Thyroid gland (tissue), 4 donors: ENCODE results near the gene NXPE3. TPM values are rescaled to one million over a fixed set of nuclear protein-coding genes. Genes with fewer than 3 reads are reported as not detected.
"Not testable (repeated sequence)": the region's sequence is repeated elsewhere in the genome, so short reads cannot be mapped to it uniquely, and the experiment has no call there.

Experiments
- DNase-seq, 2 donors: peaks; one replicate each; pipeline ENCODE4 v3.0.0-alpha.2; 2019
- H3K27ac ChIP-seq, 3 donors: fragments of 200-600 bp; sonication (generic); 1 replicate in 2 of 3; 2 replicates in 1 of 3; pipeline ENCODE4 v1.5.1; 2016 to 2019; ENCODE audit warnings: mild to moderate bottlenecking in 1 of 3, moderate library complexity in 1 of 3
- H3K27me3 ChIP-seq: fragments of 200-600 bp; sonication (generic); one replicate; pipeline ENCODE4 v1.5.1; 2019
- H3K36me3 ChIP-seq, 2 donors: fragments of 200-600 bp; sonication (generic); one replicate each; pipeline ENCODE4 v1.5.1; 2016 to 2019
- H3K4me1 ChIP-seq, 2 donors: fragments of 200-600 bp; sonication (generic); one replicate each; pipeline ENCODE4 v1.5.1; 2017 to 2019
- H3K4me3 ChIP-seq, 3 donors: fragments of 200-600 bp; sonication (generic); replicated peaks in 1 of 3; 1 replicate in 2 of 3; 2 replicates in 1 of 3; pipeline ENCODE4 v1.5.1; 2016; ENCODE audit warnings: mild to moderate bottlenecking in 1 of 3
- H3K9me3 ChIP-seq: fragments of 200-600 bp; sonication (generic); one replicate; pipeline ENCODE4 v1.5.1; 2017
- CTCF ChIP-seq, 6 experiments: fragments of 200-600 bp in 3 of 6; fragments of 450-650 bp in 3 of 6; sonication (generic) in 3 of 6; IDR thresholded peaks; one replicate each; pipeline ENCODE4 v1.5.1; 2016 to 2019; ENCODE audit warnings: antibody characterized with exemption in 6 of 6, mild to moderate bottlenecking in 2 of 6, inconsistent platforms in 1 of 6, moderate library complexity in 1 of 6
- POLR2A ChIP-seq, 2 donors: fragments of 450-650 bp; IDR thresholded peaks; one replicate each; pipeline ENCODE4 v1.6.1; 2017; ENCODE audit warnings: antibody characterized with exemption in 2 of 2, mild to moderate bottlenecking in 2 of 2, moderate library complexity in 1 of 2
- WGBS, 2 donors: methylation state at CpG; one replicate each; pipeline ENCODE4 v1.1.5; 2017; 5-methylcytosine and 5-hydroxymethylcytosine counted together
- intact Hi-C: fragments of 100-400 bp; cut with DNase I; formaldehyde crosslinking; loops from one replicate; pipeline ENCODE4 v1.15.1; 2023
- total RNA-seq, 4 donors: library from RNA; depleted of rRNA; stranded (reverse); fragments of >200 nt; gene quantifications; one replicate each; pipeline ENCODE4 v1.2.3, GENCODE V29; 2016

NXPE3 gene
- total RNA-seq: 10 to 100 TPM; 10.5 to 18.9 (median 13.2) TPM

GRCh38 chr3:101779047-101779821 is at the start of gene NXPE3:
TSS of gene NXPE3 (plus strand) at chr3:101779211. CDS start at chr3:101785597, 6,386 bp downstream.
- intact Hi-C loops: loop anchor here (10.0 kb wide), 1 partner anchor 54 kb away; the partner anchor contains the start of gene CEP97
- Histone ChIP-seq H3K4me3 (peak within 1 kb of the TSS; percentile 87 to 94 (median 88)), H3K9me3 (no peaks in the 10 kb centered on the region), H3K4me1 (peaks cover 6 to 8% of the 10 kb centered on the region in 2 donors), H3K27me3 (no peaks in the 10 kb centered on the region), H3K27ac (peak within 1 kb of the TSS; percentile 34 to 90 (median 58)), H3K36me3 (peaks cover 8 to 15% of the 10 kb centered on the region in 2 donors)
- TF ChIP-seq POLR2A (IDR thresholded peaks at IDR 0.05): peak in 1 of 2 donors; percentile 65
- no peak for TF ChIP-seq CTCF (IDR thresholded peaks at IDR 0.05)
- peak; percentile 91 for DNase-seq
- 0% methylated on average over 12 to 18 of the region's 78 CpGs for WGBS, 2 donors

- H3K27me3 ChIP-seq: no peaks in the 10 kb centered on the region
- no peak overlapping the region for H3K4me3 ChIP-seq
- peaks cover 11 to 24% of the 10 kb centered on the region in 2 donors for H3K36me3 ChIP-seq
- intact Hi-C loops: loop anchor here (10.0 kb wide), 1 partner anchor 45 kb away; the partner anchor contains the start of gene NXPE3
- TF ChIP-seq CTCF (IDR thresholded peaks at IDR 0.05) (no peak), POLR2A (IDR thresholded peaks at IDR 0.05) (no peak)
- 95% methylated on average over 5 of the region's 5 CpGs for WGBS, 2 donors
- no peaks in the 10 kb centered on the region for H3K4me1 ChIP-seq
- H3K9me3 ChIP-seq: no peaks in the 10 kb centered on the region
- H3K27ac ChIP-seq: no peak overlapping the region
- no peak for DNase-seq
Observed at GRCh38 chr3:101729586-101729985, 49.4 kb upstream of the NXPE3 start.

- no peak for DNase-seq
- no peaks in the 10 kb centered on the region for H3K4me1 ChIP-seq
- peaks cover 15 to 28% of the 10 kb centered on the region in 2 donors for H3K36me3 ChIP-seq
- H3K4me3 ChIP-seq: no peak overlapping the region
- no peak overlapping the region for H3K27ac ChIP-seq
- H3K27me3 ChIP-seq: no peaks in the 10 kb centered on the region
- intact Hi-C loops: no loop called here
- TF ChIP-seq POLR2A (IDR thresholded peaks at IDR 0.05) (no peak), CTCF (IDR thresholded peaks at IDR 0.05) (no peak)
- H3K9me3 ChIP-seq: no peaks in the 10 kb centered on the region
Observed at GRCh38 chr3:101730839-101731238, 48.2 kb upstream of the NXPE3 start.

GRCh38 chr3:101732240-101732641 is 46.8 kb upstream of the NXPE3 start:
- no peak for DNase-seq
- 94 to 95% methylated on average over 4 of the region's 4 CpGs for WGBS, 2 donors
- Histone ChIP-seq H3K27ac (no peak overlapping the region), H3K4me3 (no peak overlapping the region), H3K9me3 (no peaks in the 10 kb centered on the region), H3K4me1 (no peaks in the 10 kb centered on the region), H3K27me3 (no peaks in the 10 kb centered on the region), H3K36me3 (peaks cover 26 to 37% of the 10 kb centered on the region in 2 donors)
- TF ChIP-seq CTCF (IDR thresholded peaks at IDR 0.05) (no peak), POLR2A (IDR thresholded peaks at IDR 0.05) (no peak)
- intact Hi-C loops: no loop called here

GRCh38 chr3:101735833-101736232 is 43.2 kb upstream of the NXPE3 start:
- H3K27me3 ChIP-seq: no peaks in the 10 kb centered on the region
- 98% methylated on average over 8 to 10 of the region's 10 CpGs for WGBS, 2 donors
- no peaks in the 10 kb centered on the region for H3K9me3 ChIP-seq
- peaks cover 26 to 37% of the 10 kb centered on the region in 2 donors for H3K36me3 ChIP-seq
- intact Hi-C loops: no loop called here
- no peak overlapping the region for H3K27ac ChIP-seq
- H3K4me1 ChIP-seq: no peaks in the 10 kb centered on the region
- TF ChIP-seq CTCF (IDR thresholded peaks at IDR 0.05) (no peak), POLR2A (IDR thresholded peaks at IDR 0.05) (no peak)
- no peak overlapping the region for H3K4me3 ChIP-seq
- no peak for DNase-seq

- intact Hi-C loops, H3K27ac ChIP-seq, H3K27me3 ChIP-seq, H3K9me3 ChIP-seq, H3K36me3 ChIP-seq, H3K4me1 ChIP-seq, H3K4me3 ChIP-seq, DNase-seq: not testable (repeated sequence)
- 91 to 95% methylated on average over 3 of the region's 3 CpGs for WGBS, 2 donors
Observed at GRCh38 chr3:101741914-101742313, 37.1 kb upstream of the NXPE3 start.
